Right atrium auricular region (tissue), 2 donors: Measurements from ENCODE around the gene ADARB2. TPM values are rescaled to one million over a fixed set of nuclear protein-coding genes. Genes with fewer than 3 reads are reported as not detected.

Experiments used
- DNase-seq: peaks from one replicate; pipeline ENCODE4 v3.0.0-alpha.2; 2019; ENCODE audit warnings: low spot score
- H3K27ac ChIP-seq, 2 donors: fragments of 200-600 bp; sonication (generic); 1 replicate in 1 of 2; 2 replicates in 1 of 2; pipeline ENCODE4 v1.5.1; 2016 to 2019
- H3K27me3 ChIP-seq, 2 donors: fragments of 200-600 bp; sonication (generic); one replicate each; pipeline versions ENCODE4 v1.5.1 to v1.6.0; 2017 to 2019
- H3K36me3 ChIP-seq: fragments of 200-600 bp; sonication (generic); one replicate; pipeline ENCODE4 v1.5.1; 2016
- H3K4me1 ChIP-seq, 2 donors: fragments of 200-600 bp; sonication (generic); one replicate each; pipeline versions ENCODE4 v1.5.1 to v1.6.0; 2017 to 2019
- H3K4me3 ChIP-seq, 2 donors: fragments of 200-600 bp; sonication (generic); 1 replicate in 1 of 2; 2 replicates in 1 of 2; pipeline ENCODE4 v1.5.1; 2017 to 2019; ENCODE audit warnings: mild to moderate bottlenecking in 1 of 2, moderate library complexity in 1 of 2
- H3K9me3 ChIP-seq, 2 donors: fragments of 200-600 bp; sonication (generic); one replicate each; pipeline ENCODE4 v1.5.1; 2019
- CTCF ChIP-seq, 2 donors: fragments of 200-600 bp; sonication (generic); IDR thresholded peaks; one replicate each; pipeline ENCODE4 v1.5.1; 2019; ENCODE audit warnings: antibody characterized with exemption in 2 of 2
- total RNA-seq, 2 donors: library from RNA; depleted of rRNA; stranded (reverse); fragments of >200 nt; gene quantifications; one replicate each; pipeline ENCODE4 v1.1.0, GENCODE V29; 2016

The ADARB2 gene
- total RNA-seq, 2 donors from 2014 or later = 0.33 to 0.71 TPM

- Histone ChIP-seq H3K27ac (no peak overlapping the region), H3K4me1 (no peaks in the 10 kb centered on the region), H3K4me3 (no peak overlapping the region), H3K36me3 (no peaks in the 10 kb centered on the region), H3K9me3 (no peaks in the 10 kb centered on the region), H3K27me3 (no peaks in the 10 kb centered on the region)
- DNase-seq = no peak
- no peak for TF ChIP-seq CTCF (IDR thresholded peaks at IDR 0.05)
Measured at GRCh38 chr10:1178506-1178905, 558.8 kb downstream of the ADARB2 start.

- H3K36me3 ChIP-seq = no peaks in the 10 kb centered on the region
- H3K9me3 ChIP-seq = no peaks in the 10 kb centered on the region
- no peak for DNase-seq
Measured at GRCh38 chr10:1177936-1178335, 559.4 kb downstream of the ADARB2 start.

GRCh38 chr10:1175956-1176565, 561.3 kb downstream of the ADARB2 start:
- no peak for TF ChIP-seq CTCF (IDR thresholded peaks at IDR 0.05)
- Histone ChIP-seq H3K36me3 (no peaks in the 10 kb centered on the region), H3K4me3 (no peak overlapping the region), H3K27ac (no peak overlapping the region), H3K27me3 (no peaks in the 10 kb centered on the region), H3K4me1 (no peaks in the 10 kb centered on the region), H3K9me3 (no peaks in the 10 kb centered on the region)
- DNase-seq = no peak

More at GRCh38 chr10:1177936-1178335, 559.4 kb downstream of the ADARB2 start:
- H3K27ac ChIP-seq = no peak overlapping the region
- H3K27me3 ChIP-seq = no peaks in the 10 kb centered on the region
- no peaks in the 10 kb centered on the region for H3K4me1 ChIP-seq
- TF ChIP-seq CTCF (IDR thresholded peaks at IDR 0.05) = no peak
- H3K4me3 ChIP-seq = no peak overlapping the region

GRCh38 chr10:1174022-1174421, 563.3 kb downstream of the ADARB2 start:
- H3K9me3 ChIP-seq = no peaks in the 10 kb centered on the region
- no peak overlapping the region for H3K4me3 ChIP-seq
- no peaks in the 10 kb centered on the region for H3K27me3 ChIP-seq
- H3K36me3 ChIP-seq = no peaks in the 10 kb centered on the region
- H3K4me1 ChIP-seq = no peaks in the 10 kb centered on the region
- no peak for DNase-seq
- H3K27ac ChIP-seq = no peak overlapping the region
- no peak for TF ChIP-seq CTCF (IDR thresholded peaks at IDR 0.05)

- Histone ChIP-seq H3K4me1 (no peaks in the 10 kb centered on the region), H3K9me3 (no peaks in the 10 kb centered on the region), H3K27ac (no peak overlapping the region), H3K4me3 (no peak overlapping the region), H3K27me3 (no peaks in the 10 kb centered on the region), H3K36me3 (no peaks in the 10 kb centered on the region)
- TF ChIP-seq CTCF (IDR thresholded peaks at IDR 0.05) = no peak
- no peak for DNase-seq
Measured at GRCh38 chr10:1173091-1173490, 564.2 kb downstream of the ADARB2 start.
